DOHH2 (cell line): ENCODE results near the gene TMEM126A.

Experiments used
- H3F3A ChIP-seq: fragments of 200-600 bp; sonication (generic), shearing (Covaris generic); 2 replicates; pipeline ENCODE4 v1.6.0; 2016; ENCODE audit warnings: antibody characterized with exemption, mild to moderate bottlenecking; ENCODE audit not compliant: control insufficient read depth, insufficient read depth
- H3K27ac ChIP-seq: fragments of 200-600 bp; sonication (generic); 2 replicates; pipeline ENCODE4 v1.5.1; 2014; ENCODE audit warnings: low read depth, mild to moderate bottlenecking, low read length, moderate library complexity
- H3K27me3 ChIP-seq: fragments of 200-600 bp; sonication (generic); 2 replicates; pipeline ENCODE4 v1.6.1; 2014; ENCODE audit warnings: mild to moderate bottlenecking, low read length, mixed read lengths; ENCODE audit not compliant: control insufficient read depth
- H3K36me3 ChIP-seq: fragments of 200-600 bp; sonication (generic); 2 replicates; pipeline ENCODE4 v1.6.1; 2014; ENCODE audit warnings: mild to moderate bottlenecking, low read length, moderate library complexity, mixed read lengths; ENCODE audit not compliant: control insufficient read depth
- H3K4me1 ChIP-seq: fragments of 200-600 bp; sonication (generic); 2 replicates; pipeline ENCODE4 v1.6.1; 2014; ENCODE audit warnings: mild to moderate bottlenecking, low read length, mixed read lengths; ENCODE audit not compliant: control insufficient read depth
- H3K4me2 ChIP-seq: fragments of 200-600 bp; sonication (generic); 2 replicates; pipeline ENCODE4 v1.6.0; 2014; ENCODE audit warnings: mild to moderate bottlenecking, low read length, moderate library complexity
- H3K4me3 ChIP-seq: fragments of 200-600 bp; sonication (generic); 2 replicates; pipeline ENCODE4 v1.5.1; 2014; ENCODE audit warnings: mild to moderate bottlenecking, low read length, mixed read lengths
- H3K79me2 ChIP-seq: fragments of 200-600 bp; sonication (generic); 2 replicates; pipeline ENCODE4 v1.6.1; 2014; ENCODE audit warnings: mild to moderate bottlenecking, low read length, mixed read lengths; ENCODE audit not compliant: control insufficient read depth
- H3K9me2 ChIP-seq: fragments of 200-600 bp; sonication (generic); replicated peaks from 2 replicates; pipeline ENCODE4 v1.6.1; 2014; ENCODE audit warnings: mild to moderate bottlenecking, low read length, mixed read lengths; ENCODE audit not compliant: control insufficient read depth
- H3K9me3 ChIP-seq: fragments of 200-600 bp; sonication (generic); 2 replicates; pipeline ENCODE4 v1.6.1; 2014; ENCODE audit warnings: antibody characterized with exemption, low read length, mixed read lengths; ENCODE audit not compliant: control insufficient read depth, insufficient read depth
- H4K20me1 ChIP-seq: fragments of 200-600 bp; sonication (generic); 2 replicates; pipeline ENCODE4 v1.6.0; 2014; ENCODE audit warnings: low read depth, mild to moderate bottlenecking, antibody characterized with exemption, low read length, moderate library complexity; ENCODE audit not compliant: control insufficient read depth, insufficient read depth
- CTCF ChIP-seq: fragments of 200-600 bp; sonication (generic); IDR thresholded peaks from one replicate; pipeline ENCODE4 v1.5.1; 2014; ENCODE audit warnings: antibody characterized with exemption, mild to moderate bottlenecking, low read depth, low read length; ENCODE audit not compliant: poor library complexity, severe bottlenecking
- EZH2phosphoT487 ChIP-seq: fragments of 200-600 bp; sonication (generic); IDR thresholded peaks from 2 replicates; pipeline ENCODE4 v1.6.1; 2017; ENCODE audit warnings: borderline replicate concordance, mild to moderate bottlenecking, antibody characterized with exemption, low read length, moderate library complexity, mixed read lengths

Gene TMEM126A

GRCh38 chr11:85679576-85679975, 31.8 kb downstream of the TMEM126A start:
- no peaks in the 10 kb centered on the region for H3K79me2 ChIP-seq
- no peaks in the 10 kb centered on the region for H3K9me2 ChIP-seq
- H3K4me3 ChIP-seq: no peak overlapping the region
- H3K4me1 ChIP-seq: peaks cover 15% of the 10 kb centered on the region
- TF ChIP-seq EZH2phosphoT487 (no peak), CTCF (no peak)
- H3K4me2 ChIP-seq: no peak overlapping the region
- H4K20me1 ChIP-seq: no peaks in the 10 kb centered on the region
- H3K27me3 ChIP-seq: peaks cover 6% of the 10 kb centered on the region
- H3F3A ChIP-seq: no peaks in the 10 kb centered on the region
- no peak overlapping the region for H3K27ac ChIP-seq
- H3K36me3 ChIP-seq: no peaks in the 10 kb centered on the region
- 0 out of 2 replicates have a peak, but pooled peaks cover 3% of the 10 kb centered on the region for H3K9me3 ChIP-seq

GRCh38 chr11:85680897-85681296, 33.1 kb downstream of the TMEM126A start:
- Histone ChIP-seq H3K27ac (no peak overlapping the region), H3K79me2 (no peaks in the 10 kb centered on the region), H4K20me1 (no peaks in the 10 kb centered on the region), H3K4me2 (no peak overlapping the region), H3K27me3 (peaks cover 6% of the 10 kb centered on the region), H3K9me2 (no peaks in the 10 kb centered on the region), H3K36me3 (no peaks in the 10 kb centered on the region), H3K9me3 (0 out of 2 replicates have a peak, but pooled peaks cover 3% of the 10 kb centered on the region), H3K4me1 (peaks cover 15% of the 10 kb centered on the region), H3K4me3 (no peak overlapping the region), H3F3A (no peaks in the 10 kb centered on the region)
- TF ChIP-seq CTCF: no peak
- no peak for TF ChIP-seq EZH2phosphoT487

GRCh38 chr11:85682330-85683305, 34.9 kb downstream of the TMEM126A start:
- peaks cover 6% of the 10 kb centered on the region for H3K27me3 ChIP-seq
- H3K9me2 ChIP-seq: no peaks in the 10 kb centered on the region
- no peak overlapping the region for H3K27ac ChIP-seq
- TF ChIP-seq EZH2phosphoT487: no peak
- no peak for TF ChIP-seq CTCF
- H3K4me3 ChIP-seq: peak overlapping the region; percentile 79
- peak overlapping the region; percentile 74 for H3K4me2 ChIP-seq
- no peaks in the 10 kb centered on the region for H3F3A ChIP-seq
- H3K36me3 ChIP-seq: no peaks in the 10 kb centered on the region
- no peaks in the 10 kb centered on the region for H3K79me2 ChIP-seq
- H4K20me1 ChIP-seq: no peaks in the 10 kb centered on the region
- H3K4me1 ChIP-seq: peaks cover 15% of the 10 kb centered on the region
- H3K9me3 ChIP-seq: 0 out of 2 replicates have a peak, but pooled peaks cover 3% of the 10 kb centered on the region
